SKM-1 treated with dmso at 0.1 percent for 144 hours (cell line): ENCODE results near the gene PDE1C.

Experiments
- DNase-seq: peaks from one replicate; lab custom pipeline; 2025; ENCODE audit not compliant: unreplicated experiment; lab: John Stamatoyannopoulos, UW

PDE1C gene

GRCh38 chr7:31720366-31720765 lies 349.8 kb downstream of the PDE1C start:
- no peak for DNase-seq

DNA sequence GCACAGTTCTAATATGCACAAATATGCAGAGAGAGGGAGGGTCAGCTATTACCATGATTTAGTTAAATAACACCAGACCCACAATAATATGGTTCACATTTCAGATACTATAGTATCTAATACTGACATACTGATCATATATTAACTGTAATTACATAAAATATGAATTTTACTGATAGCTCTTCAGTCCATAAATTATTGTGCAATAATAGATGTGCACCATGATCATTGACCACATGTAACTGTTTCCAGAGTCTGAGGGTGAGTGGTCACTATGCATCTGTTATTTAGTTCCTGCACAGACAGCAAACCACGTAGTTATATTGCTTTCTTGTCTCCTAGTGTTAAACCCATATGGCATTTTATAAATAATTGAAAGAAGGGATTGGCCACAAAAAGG lies 353.9 kb downstream of the PDE1C start:
- DNase-seq: no peak

DNA sequence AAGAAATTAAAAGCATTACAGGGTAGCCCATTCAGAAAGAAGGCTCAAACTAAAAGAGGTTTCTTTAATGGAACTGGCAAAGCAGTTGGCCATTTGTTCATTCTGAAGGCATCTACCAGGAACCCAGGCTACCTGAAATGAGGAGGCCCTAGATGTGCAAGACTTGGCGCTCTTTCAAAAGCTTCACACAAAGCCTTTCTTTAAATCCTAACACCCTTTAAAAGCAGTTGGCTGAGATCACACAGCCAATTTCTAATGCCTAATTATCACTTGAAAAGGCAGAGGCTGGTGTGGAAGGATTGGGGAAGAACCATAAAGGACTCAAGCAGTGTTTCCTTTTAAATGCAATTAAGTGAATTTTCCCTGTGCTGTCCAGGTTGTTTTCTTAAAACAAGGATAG lies 360.0 kb downstream of the PDE1C start:
- DNase-seq: no peak

DNA sequence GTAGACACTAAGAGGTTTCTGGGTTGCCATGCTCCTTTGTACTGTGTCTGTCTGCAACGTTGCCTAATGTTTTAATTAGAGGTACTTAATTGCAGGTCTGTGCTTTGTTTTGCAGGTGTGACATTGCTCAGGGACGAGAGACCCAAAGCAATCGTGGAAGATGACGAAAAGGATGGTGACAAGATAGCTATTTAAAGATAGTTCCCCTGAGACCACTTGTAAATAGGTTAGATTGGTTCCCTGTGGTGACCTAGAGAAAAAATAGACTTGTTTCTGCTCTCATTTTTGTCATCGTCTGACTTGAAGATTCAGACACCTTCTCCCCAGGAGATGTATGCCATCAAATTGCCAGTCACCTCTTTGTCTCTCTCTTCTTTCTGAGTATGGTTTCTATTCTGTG lies 363.1 kb downstream of the PDE1C start:
- no peak for DNase-seq

DNA sequence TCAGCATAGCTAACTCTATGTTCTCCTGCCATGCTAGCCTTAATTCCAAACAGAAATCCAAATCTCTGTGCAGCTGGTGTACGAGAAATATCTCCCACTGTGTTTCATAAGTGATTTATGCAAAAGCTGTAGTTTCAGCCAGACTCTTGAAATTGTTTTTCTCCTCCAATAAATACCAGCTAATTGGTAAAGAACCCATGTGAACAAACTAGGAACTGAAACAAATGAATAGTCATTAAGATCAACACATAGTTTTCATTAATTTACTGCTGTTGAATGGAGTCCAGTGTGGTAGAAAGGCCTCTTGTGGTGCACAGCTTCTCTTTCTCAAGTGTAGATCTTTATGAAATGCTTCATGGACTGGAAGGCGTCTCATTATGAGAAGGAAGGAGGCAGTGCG lies 364.8 kb downstream of the PDE1C start:
- no peak for DNase-seq

DNA sequence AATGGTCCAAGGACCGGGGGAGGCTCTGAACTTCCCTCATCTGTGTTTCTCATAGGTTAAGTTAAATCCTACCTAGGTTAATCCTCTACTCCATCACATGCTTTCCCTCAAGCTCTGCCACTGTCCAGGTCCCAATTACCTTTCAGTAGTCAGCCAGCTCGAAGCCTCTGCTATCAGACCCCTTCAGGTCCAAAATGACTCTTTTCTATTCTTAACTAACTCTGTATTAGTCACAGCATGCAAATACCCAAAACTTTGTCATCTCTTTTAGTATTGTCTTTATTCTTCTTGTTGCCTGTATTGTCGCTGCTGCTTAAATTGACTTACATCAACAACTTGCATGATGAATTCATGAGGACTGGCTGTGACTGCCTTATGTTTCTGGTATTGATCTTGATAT lies 367.9 kb downstream of the PDE1C start:
- no peak for DNase-seq
